Endodermal cell (in vitro differentiated cells): ENCODE data around the gene TMEM120B. TPM values are rescaled to one million over a fixed set of nuclear protein-coding genes. Genes with fewer than 3 reads are reported as not detected.
"Not testable (repeated sequence)": the region's sequence is repeated elsewhere in the genome, so short reads cannot be mapped to it uniquely, and the experiment has no call there.

Source experiments
- DNase-seq: peaks from one replicate; pipeline ENCODE4 v3.0.0-alpha.2; 2017
- H3K27ac ChIP-seq: 2 replicates; pipeline ENCODE4 v1.5.1; 2013; ENCODE audit warnings: mild to moderate bottlenecking, low read depth, low read length, moderate library complexity
- H3K27me3 ChIP-seq: 2 replicates; pipeline ENCODE4 v1.6.1; 2013; ENCODE audit warnings: mild to moderate bottlenecking, low read length, moderate library complexity; ENCODE audit not compliant: insufficient read depth, control insufficient read depth, poor library complexity, severe bottlenecking
- H3K36me3 ChIP-seq: 2 replicates; pipeline ENCODE4 v1.7.0; 2013; ENCODE audit warnings: mild to moderate bottlenecking, low read length, moderate library complexity; ENCODE audit not compliant: control insufficient read depth, insufficient read depth
- H3K4me1 ChIP-seq: one replicate; pipeline ENCODE4 v1.7.0; 2013; ENCODE audit warnings: low read length; ENCODE audit not compliant: control insufficient read depth, insufficient read depth
- H3K4me3 ChIP-seq: 2 replicates; pipeline ENCODE4 v1.5.1; 2013; ENCODE audit warnings: mild to moderate bottlenecking, low read length, moderate library complexity
- H3K9ac ChIP-seq: 2 replicates; pipeline ENCODE4 v1.6.1; 2013; ENCODE audit warnings: mild to moderate bottlenecking, low read length, moderate library complexity; ENCODE audit not compliant: poor library complexity, severe bottlenecking; ENCODE audit errors: extremely low read depth
- H3K9me3 ChIP-seq: 2 replicates; pipeline ENCODE4 v1.6.1; 2013; ENCODE audit warnings: mild to moderate bottlenecking, low read length, moderate library complexity; ENCODE audit not compliant: control insufficient read depth
- H3K27ac Mint-ChIP-seq: 2 replicates; pipeline ENCODE4 v1.8.0; 2020; ENCODE audit warnings: mixed read lengths
- H3K27me3 Mint-ChIP-seq: 2 replicates; pipeline ENCODE4 v1.8.0; 2021; ENCODE audit warnings: mild to moderate bottlenecking, mixed read lengths; ENCODE audit not compliant: insufficient read depth
- H3K36me3 Mint-ChIP-seq: 2 replicates; pipeline ENCODE4 v1.8.0; 2020; ENCODE audit warnings: low read depth, mixed read lengths
- H3K4me1 Mint-ChIP-seq: 2 replicates; pipeline ENCODE4 v1.8.0; 2020; ENCODE audit warnings: mixed read lengths
- H3K4me3 Mint-ChIP-seq: 2 replicates; pipeline ENCODE4 v1.8.0; 2020; ENCODE audit warnings: mild to moderate bottlenecking, moderate library complexity, mixed read lengths
- H3K9me3 Mint-ChIP-seq: 2 replicates; pipeline ENCODE4 v1.8.0; 2020; ENCODE audit warnings: mild to moderate bottlenecking, mixed read lengths
- WGBS, 2 experiments: methylation state at CpG; one replicate each; pipeline versions ENCODE4 v1.1.5 to v1.1.7; 2013; ENCODE audit warnings: missing lambda C conversion rate in 2 of 2, mixed read lengths in 1 of 2; ENCODE audit not compliant: insufficient coverage in 1 of 2, insufficient read length in 1 of 2; 5-methylcytosine and 5-hydroxymethylcytosine counted together
- long read RNA-seq, 4 experiments: library from polyadenylated mRNA in 2 of 4; library from RNA in 1 of 4; library from capped mRNA in 1 of 4; stranded (forward) in 3 of 4; unstranded in 1 of 4; transcript quantifications; one replicate each; pipeline ENCODE4 v2.0.0, GENCODE V29; 2020 to 2021; ENCODE audit warnings: inconsistent platforms in 1 of 4
- polyA plus RNA-seq, 2 experiments: library from polyadenylated mRNA; stranded (reverse); fragments of 50-300 nt; gene quantifications; one replicate each; pipeline ENCODE4 v1.2.3, GENCODE V29; 2013
- total RNA-seq, 2 donors: library from RNA; stranded (reverse); fragmentation: NEBNext Ultra II Directional in 1 of 2; extraction: Animal tissue kit (Norgen Biotek cat#: 25700) in 1 of 2; gene quantifications; 2 replicates in 1 of 2; 3 replicates in 1 of 2; pipeline ENCODE4 v1.2.1, GENCODE V29; 2021
- TF ChIP-seq, protein P1 (sequence below): fragments of 200-600 bp; sonication (generic); conservative IDR thresholded peaks from 2 replicates; pipeline ENCODE4 v1.5.0; 2021; ENCODE audit warnings: antibody characterized with exemption, mild to moderate bottlenecking

Gene TMEM120B
- total RNA-seq, result 10 to 100 TPM; 21.8 to 25.3 TPM
- polyA plus RNA-seq (2013, experiment 1 of 2), result 11.6 TPM
- 8.8 TPM for polyA plus RNA-seq (2013, experiment 2 of 2)
- long read RNA-seq, experiment 1, full-length matches to known transcripts, result 1 of 3 reads
- long read RNA-seq, experiment 1, partial matches to known transcripts, result 1 of 3 reads
- long read RNA-seq, experiment 1, other reads (novel, unspliced or antisense), result 1 of 3 reads
- long read RNA-seq, experiment 2, full-length matches to known transcripts, result 3 of 19 reads
- long read RNA-seq, experiment 2, partial matches to known transcripts, result 3 of 19 reads
- long read RNA-seq, experiment 2, other reads (novel, unspliced or antisense), result 13 of 19 reads
- long read RNA-seq, experiment 3, full-length matches to known transcripts, result 5 of 12 reads
- long read RNA-seq, experiment 3, partial matches to known transcripts, result 2 of 12 reads
- long read RNA-seq, experiment 3, other reads (novel, unspliced or antisense), result 5 of 12 reads
- long read RNA-seq, experiment 4, full-length matches to known transcripts, result 1 of 2 reads
- long read RNA-seq, experiment 4, partial matches to known transcripts, result 1 of 2 reads
- long read RNA-seq, experiment 4, other reads (novel, unspliced or antisense), result 0 of 2 reads

DNA sequence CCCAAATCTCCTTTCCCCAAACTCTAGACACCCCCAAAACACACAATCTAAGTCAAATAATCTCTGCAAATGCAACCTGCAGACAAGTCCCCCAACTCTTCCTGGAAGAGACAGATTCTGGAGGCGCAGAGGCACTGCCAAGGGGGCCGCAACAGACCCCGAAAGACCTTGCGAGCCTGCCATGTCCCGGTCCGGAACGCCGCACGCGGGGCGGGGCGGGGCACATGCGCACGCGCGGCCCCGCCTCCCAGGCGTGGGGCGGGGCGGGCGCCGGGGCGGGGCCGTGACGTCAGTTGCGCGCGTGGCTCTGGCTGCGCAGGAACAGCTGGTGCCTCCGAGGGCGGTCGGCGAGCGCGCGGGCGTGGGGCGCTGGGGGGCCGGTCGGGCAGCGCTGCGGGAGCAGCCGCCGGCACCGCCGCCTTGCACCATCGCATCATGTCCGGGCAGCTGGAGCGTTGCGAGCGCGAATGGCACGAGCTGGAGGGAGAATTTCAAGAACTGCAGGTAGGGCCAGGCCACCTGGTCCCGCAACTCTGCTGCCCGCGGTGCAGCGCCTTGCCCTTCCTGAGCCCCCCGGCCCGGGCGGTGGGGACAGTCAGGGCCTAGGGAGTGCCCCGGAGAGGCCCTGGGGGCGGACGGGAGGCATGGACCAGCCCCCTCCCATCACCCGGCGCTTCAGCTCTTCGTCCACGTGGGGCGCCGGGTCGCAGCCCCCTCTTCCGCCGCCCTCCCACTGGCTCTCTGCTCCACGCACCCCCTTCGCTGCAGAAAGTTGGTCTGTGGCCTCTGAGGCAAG, at the start of gene TMEM120B:
TSS of gene TMEM120B (plus strand) at position 292 of the 796 bp plus-strand sequence. CDS start at position 436, 144 bp downstream.
- H3K9me3 ChIP-seq, result no peaks in the 10 kb centered on the region
- 0% methylated on average over 29 to 74 of the region's 74 CpGs for WGBS, 2 experiments
- peak within 1 kb of the TSS; percentile 90 for H3K9ac ChIP-seq
- H3K4me3 Mint-ChIP-seq, result peak within 1 kb of the TSS; percentile 81
- DNase-seq, result peak; percentile 95
- H3K36me3 ChIP-seq, result no peaks in the 10 kb centered on the region
- H3K4me3 ChIP-seq, result peak within 1 kb of the TSS; percentile 91
- peaks cover 11% of the 10 kb centered on the region for H3K36me3 Mint-ChIP-seq
- peaks cover 5% of the 10 kb centered on the region for H3K27me3 Mint-ChIP-seq
- no peaks in the 10 kb centered on the region for H3K27me3 ChIP-seq
- peaks cover 16% of the 10 kb centered on the region for H3K9me3 Mint-ChIP-seq
- H3K27ac ChIP-seq, result peak within 1 kb of the TSS; percentile 80
- peak within 1 kb of the TSS; percentile 97 for H3K27ac Mint-ChIP-seq
- peaks cover 17% of the 10 kb centered on the region for H3K4me1 Mint-ChIP-seq
- no peaks in the 10 kb centered on the region for H3K4me1 ChIP-seq
- TF ChIP-seq, protein P1, sequence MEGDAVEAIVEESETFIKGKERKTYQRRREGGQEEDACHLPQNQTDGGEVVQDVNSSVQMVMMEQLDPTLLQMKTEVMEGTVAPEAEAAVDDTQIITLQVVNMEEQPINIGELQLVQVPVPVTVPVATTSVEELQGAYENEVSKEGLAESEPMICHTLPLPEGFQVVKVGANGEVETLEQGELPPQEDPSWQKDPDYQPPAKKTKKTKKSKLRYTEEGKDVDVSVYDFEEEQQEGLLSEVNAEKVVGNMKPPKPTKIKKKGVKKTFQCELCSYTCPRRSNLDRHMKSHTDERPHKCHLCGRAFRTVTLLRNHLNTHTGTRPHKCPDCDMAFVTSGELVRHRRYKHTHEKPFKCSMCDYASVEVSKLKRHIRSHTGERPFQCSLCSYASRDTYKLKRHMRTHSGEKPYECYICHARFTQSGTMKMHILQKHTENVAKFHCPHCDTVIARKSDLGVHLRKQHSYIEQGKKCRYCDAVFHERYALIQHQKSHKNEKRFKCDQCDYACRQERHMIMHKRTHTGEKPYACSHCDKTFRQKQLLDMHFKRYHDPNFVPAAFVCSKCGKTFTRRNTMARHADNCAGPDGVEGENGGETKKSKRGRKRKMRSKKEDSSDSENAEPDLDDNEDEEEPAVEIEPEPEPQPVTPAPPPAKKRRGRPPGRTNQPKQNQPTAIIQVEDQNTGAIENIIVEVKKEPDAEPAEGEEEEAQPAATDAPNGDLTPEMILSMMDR, result peak; percentile 47

DNA sequence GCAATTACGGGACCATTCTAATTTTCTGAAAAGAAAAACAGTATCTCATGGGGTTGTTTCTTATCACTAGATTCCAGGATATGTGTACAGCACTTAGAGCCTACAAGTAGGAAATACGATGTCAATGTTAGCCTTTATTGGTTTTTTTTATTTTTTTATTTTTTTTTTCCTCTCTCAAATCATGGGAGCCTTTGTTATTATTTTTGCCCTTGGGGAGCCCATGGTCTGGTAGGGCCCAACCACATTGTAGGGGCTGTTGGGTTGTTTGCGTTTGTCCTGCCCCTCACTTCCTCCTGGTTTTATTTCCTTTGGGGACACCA, 49.0 kb upstream of the TMEM120B start:
- H3K4me3 Mint-ChIP-seq, result peak overlapping the region; percentile 40
- TF ChIP-seq, protein P1, result no peak

DNA sequence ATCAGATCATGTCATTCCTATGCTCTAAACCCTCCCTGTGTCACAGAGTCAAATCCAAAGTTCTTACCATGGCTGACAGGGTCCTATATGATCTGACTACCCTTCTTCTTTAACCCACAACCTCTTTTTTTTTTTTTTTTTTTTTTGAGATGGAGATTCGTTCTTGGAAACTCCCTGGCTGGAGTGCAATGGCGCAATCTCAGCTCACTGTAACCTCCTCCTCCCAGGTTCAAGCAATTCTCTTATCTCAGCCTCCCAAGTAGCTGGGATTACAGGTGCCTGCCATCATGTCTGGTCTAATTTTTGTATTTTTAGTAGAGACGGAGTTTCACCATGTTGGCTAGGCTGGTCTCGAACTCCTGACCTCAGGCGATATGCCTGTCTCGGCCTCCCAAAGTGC, 45.7 kb upstream of the TMEM120B start:
- 89 to 97% methylated on average over 4 to 5 of the region's 6 CpGs for WGBS, 2 experiments
- H3K4me3 Mint-ChIP-seq, H3K27me3 Mint-ChIP-seq, H3K27ac ChIP-seq, H3K9me3 ChIP-seq, H3K27ac Mint-ChIP-seq, H3K27me3 ChIP-seq, H3K9me3 Mint-ChIP-seq, DNase-seq, H3K9ac ChIP-seq, H3K4me1 Mint-ChIP-seq, H3K4me1 ChIP-seq, H3K4me3 ChIP-seq, H3K36me3 Mint-ChIP-seq, H3K36me3 ChIP-seq: not testable (repeated sequence)

More for the DNA sequence above, 49.0 kb upstream of the TMEM120B start:
- peaks cover 7% of the 10 kb centered on the region for H3K4me1 Mint-ChIP-seq
- H3K27me3 Mint-ChIP-seq, result no peaks in the 10 kb centered on the region
- Histone ChIP-seq H3K27ac (no peak overlapping the region), H3K4me3 (peak overlapping the region; percentile 79), H3K4me1 (no peaks in the 10 kb centered on the region), H3K9me3 (no peaks in the 10 kb centered on the region), H3K27me3 (no peaks in the 10 kb centered on the region), H3K9ac (no peak overlapping the region), H3K36me3 (no peaks in the 10 kb centered on the region)
- H3K36me3 Mint-ChIP-seq, result peaks cover 2% of the 10 kb centered on the region
- DNase-seq, result no peak
- no peaks in the 10 kb centered on the region for H3K9me3 Mint-ChIP-seq
- WGBS, 2 experiments, result 90 to 92% methylated on average over 2 to 3 of the region's 3 CpGs
- peak overlapping the region; percentile 77 for H3K27ac Mint-ChIP-seq
